SKM-1 (cell line): ENCODE data around the gene LUZP2.

Source experiments
- DNase-seq: peaks from one replicate; lab custom pipeline; 2025; ENCODE audit not compliant: unreplicated experiment; lab: John Stamatoyannopoulos, UW

LUZP2 gene

DNA sequence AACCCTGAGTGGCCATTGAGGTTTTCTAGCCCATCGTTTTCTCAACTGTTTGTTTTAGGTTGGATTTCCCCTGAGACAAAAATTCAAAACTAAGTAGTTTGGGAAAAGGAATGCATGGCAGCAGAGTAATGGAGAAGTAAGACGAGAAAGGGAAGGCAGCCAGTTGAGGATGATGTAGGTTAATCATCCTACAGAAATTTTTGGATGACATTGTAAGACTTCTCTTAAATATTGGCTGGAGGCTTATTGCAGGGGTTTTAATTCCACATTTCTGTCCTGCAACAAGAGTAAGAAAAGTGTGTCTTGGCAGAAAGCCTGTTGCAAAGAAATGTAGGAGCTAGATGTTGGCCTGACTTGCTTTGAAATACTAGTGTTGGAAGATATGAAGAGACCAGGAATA, 308.8 kb downstream of the LUZP2 start:
- DNase-seq: no peak

DNA sequence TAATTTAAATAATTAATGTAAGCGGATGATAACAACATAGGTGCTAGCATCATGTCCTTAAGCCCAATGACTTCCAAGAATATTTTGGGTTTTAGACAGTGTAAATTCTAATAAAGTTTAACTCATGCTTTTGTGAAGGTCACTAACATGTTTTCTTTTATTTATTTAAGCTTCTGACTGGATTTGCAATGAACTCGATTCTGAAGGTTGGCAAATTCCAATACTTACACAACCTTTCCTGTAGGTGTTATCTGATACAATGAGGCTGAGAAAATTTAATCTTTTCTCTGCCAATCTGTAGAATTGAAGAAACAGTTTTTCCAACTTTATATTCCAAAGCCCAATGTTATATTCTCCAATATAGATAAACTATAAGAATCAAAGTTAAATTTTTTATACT, 311.3 kb downstream of the LUZP2 start:
- no peak for DNase-seq

DNA sequence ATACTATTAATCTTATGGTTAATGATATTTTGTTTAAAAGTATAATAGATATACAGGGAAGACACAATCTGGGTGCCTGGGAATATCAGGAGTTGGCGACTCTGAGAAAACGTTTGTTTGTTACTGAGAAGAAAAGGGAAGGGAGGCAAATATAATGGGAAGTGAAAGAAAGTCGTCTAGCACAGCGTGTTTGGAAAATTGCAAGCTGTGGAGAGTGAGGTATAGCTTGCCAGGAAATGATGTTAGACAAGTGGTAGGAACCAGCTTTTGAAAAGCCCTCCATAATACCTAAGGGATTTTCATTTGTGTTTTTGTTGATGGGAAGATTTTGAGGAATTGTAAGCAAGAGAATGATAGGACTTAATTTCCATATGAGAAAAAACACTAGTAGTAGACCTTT, 322.2 kb downstream of the LUZP2 start:
- DNase-seq: no peak

DNA sequence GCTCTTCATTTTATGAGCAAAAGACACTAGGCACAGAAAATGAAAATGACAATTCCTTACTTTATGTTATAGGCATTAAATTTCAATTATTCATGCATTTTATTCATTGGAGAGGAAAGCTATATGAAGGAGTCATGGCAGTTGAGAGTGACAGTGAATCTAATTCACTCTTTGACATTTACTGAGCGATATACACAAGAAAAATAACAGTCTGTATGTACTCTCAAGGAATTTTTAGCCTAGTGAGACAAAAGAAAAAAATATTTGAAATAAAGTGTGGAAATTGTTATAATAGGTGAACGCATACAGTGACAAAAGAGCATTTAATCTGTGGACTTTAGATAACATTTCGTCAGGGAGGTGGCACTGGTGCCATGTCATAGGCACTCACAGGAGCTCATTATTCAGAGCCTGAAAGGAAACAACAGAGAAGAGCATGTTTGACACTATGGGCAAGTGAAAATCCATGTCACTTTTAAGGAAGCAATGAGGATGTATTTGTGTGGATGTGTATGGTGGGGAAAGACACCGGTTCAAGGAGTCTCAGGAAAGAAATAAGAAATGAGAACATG, 323.1 kb downstream of the LUZP2 start:
- no peak for DNase-seq

DNA sequence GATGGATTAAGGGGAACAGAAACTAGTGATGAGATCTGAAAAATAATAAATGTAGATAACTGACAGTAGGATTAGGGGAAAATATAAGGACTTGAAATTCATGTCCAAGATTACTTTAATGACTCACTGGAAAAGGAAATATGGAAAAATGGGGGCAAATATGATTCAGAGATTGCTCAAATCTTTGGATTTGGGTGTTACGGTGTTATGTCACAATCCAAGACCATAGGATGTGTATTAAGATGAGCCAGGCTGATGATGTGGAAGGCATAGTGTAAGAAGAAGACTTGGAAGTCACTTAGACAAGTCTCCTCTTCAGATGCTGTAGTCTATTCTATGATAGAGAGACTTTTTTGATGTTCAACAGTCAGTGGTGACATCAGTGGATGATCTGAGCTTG, 323.7 kb downstream of the LUZP2 start:
- no peak for DNase-seq

DNA sequence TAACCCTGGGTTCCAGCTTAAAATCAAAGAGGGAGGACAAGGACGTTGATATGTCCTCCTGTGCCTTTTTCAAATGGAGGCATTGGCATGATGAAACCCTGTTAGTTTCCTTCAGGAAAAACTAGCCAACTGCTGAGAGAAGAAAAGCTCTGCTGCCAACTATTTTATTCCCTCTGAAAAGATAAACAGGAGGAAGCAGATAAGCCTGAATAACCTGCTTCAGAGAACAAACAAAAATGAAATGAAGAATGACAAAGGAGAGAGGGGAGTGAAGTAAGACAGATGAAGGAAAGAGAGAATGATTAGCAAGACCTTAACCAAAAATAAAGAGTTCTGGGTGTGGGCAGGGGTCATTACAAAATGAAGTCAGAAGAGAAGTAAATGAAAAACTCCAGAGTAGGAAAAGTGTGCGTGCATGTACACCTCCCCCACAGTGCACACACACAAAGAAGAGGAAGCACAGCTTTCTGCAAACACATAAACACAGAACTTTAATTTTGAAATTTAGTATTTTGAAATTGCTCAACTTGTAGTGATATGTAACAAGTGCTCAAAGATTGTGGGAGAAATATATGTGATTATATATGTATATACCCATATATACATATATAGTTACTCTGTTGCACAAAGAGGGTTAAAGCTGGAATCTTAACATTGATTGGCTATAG, 332.2 kb downstream of the LUZP2 start:
- no peak for DNase-seq

DNA sequence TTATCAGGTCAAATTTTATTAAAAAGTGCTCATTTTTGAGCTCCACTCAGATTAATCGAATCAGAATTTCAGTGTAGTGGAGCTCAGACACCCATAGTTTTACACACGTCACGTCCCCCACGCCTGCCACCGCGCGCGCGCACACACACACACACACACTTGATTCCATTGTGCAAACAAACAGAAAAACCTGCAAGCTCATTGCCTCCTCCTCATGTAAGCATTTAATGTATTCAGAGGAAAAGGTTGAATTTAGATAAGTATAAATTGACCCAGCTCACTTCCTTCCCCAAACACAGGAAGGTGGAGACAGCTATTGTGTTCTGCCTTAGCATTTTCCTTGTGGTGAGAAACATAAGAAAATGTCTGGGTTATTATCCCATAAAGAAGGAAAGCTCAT, 336.7 kb downstream of the LUZP2 start:
- DNase-seq: no peak

DNA sequence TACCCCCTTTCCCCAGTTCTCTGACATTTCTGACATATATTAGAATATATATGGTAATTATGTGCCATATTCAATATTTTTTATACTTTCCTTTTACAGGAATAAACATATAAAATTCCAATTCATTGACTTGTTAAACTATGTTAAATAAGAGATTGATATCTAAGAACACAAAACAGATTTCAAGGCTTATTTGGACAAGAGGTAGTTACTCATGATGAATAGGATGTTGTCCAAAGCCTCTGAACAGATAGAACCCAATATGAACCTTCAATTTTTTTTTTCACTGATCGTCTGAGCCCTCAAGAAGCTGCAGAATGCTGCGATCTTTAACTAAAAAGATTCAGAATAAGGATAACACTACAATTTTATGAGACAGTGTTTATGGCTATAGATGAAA, 340.3 kb downstream of the LUZP2 start:
- DNase-seq: no peak

DNA sequence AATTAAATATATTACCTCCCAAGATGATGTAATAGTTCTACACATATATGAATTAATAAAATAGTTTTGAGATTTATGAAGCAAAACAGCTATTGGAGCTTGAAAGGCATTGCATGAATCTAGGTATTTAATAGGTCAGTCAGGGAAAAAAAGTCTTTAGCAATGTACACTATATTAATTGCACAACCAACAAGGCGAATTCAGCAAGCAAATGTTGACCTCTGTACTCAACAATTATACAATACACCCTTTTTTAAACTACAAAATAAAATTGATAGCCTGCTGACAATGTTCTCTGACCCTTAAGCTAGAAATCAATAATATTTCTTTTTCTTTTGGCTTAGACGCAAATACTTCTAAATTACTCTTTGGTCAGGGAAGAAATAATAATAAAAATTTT, 345.5 kb downstream of the LUZP2 start:
- no peak for DNase-seq

DNA sequence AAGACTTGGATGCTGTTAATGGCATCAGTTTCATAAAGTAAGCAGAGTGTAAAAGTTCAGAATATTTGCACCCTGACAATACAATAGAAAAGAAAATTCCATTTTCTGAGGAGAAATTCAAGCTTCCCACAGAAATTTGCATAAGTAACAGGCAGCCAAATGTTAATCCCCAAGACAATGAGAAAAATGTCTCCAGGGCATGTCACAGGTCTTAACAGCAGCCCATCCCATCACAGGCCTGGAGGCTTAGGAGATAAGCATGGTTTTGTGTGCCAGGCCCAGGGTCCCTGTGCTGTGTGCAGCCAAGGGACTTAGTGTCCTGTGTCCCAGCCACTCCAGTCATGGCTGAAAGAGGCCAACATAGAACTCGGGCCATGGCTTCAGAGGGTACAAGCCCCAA, 347.6 kb downstream of the LUZP2 start:
- DNase-seq: no peak

DNA sequence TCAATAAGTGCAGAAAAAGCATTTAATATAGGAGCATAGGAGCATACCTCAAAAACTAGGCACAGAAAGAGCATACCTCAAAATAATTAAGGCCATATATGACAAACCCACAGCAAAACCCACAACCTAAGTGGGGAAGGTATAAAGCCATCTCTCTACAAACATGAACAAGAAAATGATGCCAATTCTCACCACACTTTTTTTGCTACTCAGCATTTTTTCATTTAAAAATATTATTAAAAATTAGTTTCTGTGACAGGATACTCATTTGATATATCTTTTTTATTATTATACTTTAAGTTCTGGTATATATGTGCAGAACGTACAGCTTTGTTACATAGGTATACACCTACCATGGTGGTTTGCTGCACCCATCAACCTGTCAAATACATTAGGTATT, 352.0 kb downstream of the LUZP2 start:
- DNase-seq: no peak

DNA sequence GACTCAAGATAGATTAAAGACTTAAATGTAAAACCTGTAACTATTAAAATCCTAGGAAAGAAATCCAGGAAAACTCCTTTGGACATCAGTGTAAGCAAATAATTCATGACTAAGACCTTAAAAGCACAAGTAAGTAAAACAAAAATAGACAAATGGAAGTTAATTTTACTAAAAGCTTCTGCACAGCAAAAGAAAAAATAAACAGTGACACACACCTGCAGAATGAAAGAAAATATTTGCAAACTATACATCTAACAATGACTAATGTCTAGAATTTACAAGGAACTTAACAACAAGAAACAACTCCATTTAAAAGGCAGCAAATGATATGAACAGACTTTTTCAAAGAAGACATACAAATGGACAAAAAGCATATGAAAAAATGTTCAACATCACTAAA, 359.1 kb downstream of the LUZP2 start:
- DNase-seq: no peak

DNA sequence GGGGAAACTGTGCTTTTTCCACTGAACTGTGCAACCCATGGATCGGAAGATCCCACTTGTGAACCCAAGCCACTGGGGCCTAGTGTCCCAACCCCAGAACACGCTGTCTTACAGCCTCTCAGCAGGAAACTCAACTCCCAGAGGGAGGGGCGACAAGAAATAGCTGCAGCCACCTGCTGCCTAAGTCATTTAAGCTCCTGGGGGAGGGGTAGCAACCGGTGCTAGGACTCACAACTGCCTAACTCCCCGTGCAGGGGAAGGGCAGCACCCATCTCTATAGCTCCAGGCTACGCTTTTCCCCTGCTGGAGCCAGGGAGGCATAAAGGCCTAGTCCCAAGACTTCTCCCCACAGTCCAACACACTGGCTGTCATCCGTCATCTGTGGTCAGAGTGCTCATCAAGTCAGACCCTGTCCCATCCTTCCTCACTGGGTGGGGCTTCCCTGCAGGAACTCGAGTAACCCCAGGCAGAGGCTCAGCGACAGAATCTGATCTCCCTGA, 363.0 kb downstream of the LUZP2 start:
- no peak for DNase-seq

DNA sequence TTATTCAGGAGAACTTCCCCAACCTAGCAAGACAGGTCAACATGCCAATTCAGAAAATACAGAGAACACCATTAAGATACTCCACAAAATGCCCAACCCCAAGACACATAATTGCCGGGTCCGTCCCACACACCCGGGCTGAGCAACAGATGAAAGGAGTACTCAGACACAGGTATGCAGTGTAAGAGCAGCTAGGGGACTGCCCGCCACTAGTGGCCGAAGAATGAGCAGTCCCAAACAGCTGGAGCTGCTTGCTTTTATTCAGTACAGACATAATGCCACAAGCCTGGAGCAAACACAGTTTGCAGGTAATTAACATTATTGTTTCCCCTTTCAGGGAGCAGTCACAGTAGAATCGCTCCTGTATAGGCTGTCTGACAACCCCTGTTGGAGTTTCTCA, 364.6 kb downstream of the LUZP2 start:
- DNase-seq: no peak

DNA sequence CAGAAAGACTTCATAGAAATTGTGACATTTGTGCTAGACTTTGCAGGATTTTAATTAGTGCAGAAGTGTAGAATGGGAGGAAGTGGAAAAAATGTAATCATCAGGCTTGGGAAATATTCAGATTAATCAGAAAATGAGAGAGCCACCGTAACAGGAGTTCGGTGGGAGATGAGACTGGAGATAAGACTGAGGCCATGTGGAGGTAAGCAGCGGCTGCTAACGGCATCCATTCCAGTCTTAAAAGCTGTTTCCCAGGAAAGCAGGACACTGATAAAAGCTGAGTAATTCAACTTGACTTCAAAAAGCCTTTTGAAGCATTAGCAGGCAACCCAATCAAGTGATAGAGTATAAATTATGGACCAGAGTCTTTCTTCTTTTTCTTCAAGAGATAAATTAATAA, 369.9 kb downstream of the LUZP2 start:
- DNase-seq: no peak

DNA sequence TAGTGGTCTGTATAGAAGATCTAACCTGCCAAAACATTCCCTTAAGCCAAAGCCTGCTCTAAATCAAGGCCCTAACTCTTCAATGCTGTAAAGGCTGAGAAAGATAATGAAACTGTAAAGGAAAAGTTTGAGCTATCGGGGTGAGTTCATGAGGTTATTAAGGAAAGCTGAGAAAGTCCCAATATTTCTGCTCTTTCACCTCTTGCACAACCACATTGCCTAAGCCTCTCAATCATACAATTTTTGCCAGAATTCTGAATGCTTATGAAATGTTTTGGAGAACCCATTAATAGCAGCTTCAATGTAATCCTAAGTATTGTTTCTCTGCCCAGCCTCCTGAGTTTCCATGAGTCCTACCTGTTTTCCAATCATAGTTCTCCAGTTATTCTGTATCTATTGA, 373.2 kb downstream of the LUZP2 start:
- no peak for DNase-seq

DNA sequence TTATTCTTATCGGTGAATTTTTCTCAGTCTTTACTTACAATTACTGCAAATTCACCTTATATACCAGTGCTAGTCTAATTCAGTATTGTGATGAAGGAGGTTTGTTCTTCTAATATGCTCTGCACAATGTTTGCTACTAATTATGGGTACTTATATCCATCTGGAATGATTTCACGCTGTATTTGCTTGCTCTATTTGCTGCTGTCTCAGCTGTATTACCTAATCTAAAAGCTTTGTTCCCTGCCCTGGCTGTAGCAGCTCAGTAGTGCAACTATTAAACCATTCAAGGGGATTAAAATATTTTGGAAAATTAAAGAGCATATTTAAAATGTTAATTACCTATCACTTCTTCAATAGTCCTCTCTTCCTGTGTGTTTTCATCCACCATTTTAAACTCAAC, 375.3 kb downstream of the LUZP2 start:
- DNase-seq: no peak

DNA sequence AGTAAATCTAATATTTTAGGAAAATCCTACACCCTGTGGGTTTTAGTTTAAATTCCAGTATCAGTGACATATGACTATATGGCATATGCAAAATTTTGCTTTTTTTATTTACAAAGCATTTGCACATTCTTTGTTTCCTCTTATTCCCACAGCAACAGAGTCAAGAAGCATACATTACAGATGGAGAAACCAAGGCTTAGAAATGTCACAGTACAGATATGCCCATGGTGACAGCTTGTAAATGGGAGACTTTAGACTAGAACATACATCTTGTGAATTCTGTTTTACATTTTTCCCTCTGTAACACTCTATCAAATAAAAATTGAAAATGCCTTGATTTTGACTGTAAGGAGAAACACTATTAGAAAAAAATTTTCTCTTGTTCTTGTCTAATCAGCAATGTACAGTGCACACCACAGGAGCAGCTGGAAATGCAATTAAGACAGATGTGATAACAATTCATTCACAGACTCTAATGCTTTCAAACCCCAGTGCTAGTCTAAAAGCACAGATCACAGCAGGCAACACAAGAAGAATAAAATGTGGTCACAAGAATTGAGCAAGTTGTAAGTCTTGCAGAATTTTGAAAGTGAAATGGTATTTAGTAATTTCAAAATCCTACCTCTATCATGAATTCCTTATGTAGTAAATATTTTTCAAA, 375.9 kb downstream of the LUZP2 start:
- no peak for DNase-seq

DNA sequence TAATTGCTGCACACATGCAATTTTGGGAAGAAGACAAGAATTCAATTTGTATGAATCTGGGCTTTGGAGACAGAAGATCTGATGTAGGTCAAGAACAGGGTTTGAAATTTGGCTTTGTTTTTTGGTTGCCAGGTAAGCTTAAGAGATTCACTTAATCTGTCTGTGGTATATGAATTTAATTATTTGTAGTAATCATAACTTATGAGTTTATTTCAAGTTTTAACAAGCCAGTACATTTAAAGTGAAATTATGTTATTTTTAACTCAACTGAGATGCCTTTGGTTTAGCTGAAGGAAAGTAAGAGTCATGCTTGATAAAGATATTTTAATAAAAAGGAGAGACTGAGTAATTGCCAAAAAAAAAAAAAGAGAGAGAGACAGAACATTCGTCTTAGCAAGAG, 384.1 kb downstream of the LUZP2 start:
- no peak for DNase-seq

DNA sequence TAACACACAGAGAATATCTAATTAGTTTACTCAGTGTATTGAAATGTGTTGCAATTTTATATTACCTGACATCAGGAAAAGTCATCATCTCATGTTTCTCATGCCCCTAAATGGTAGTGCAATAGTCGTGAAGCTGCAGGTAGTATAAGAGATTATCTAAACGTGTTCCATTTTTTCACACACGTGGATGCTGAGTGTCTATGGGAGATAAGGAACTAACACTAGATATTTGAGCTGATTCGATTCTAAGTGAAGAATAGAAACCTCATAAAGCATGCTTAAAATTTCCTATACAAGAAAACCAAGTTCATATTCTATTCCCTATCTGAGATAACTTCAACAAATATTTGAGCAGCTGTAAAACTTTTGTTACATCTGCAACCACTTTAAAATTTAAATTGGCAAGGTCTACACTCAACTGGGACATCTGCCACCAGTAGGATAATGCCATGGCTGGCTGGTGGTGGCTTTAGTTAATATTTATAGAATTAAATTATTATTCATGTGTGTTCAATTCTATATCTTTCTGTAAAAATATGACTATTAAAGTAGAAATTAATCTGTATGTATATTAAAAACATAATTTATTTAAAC, 388.8 kb downstream of the LUZP2 start:
- DNase-seq: no peak

DNA sequence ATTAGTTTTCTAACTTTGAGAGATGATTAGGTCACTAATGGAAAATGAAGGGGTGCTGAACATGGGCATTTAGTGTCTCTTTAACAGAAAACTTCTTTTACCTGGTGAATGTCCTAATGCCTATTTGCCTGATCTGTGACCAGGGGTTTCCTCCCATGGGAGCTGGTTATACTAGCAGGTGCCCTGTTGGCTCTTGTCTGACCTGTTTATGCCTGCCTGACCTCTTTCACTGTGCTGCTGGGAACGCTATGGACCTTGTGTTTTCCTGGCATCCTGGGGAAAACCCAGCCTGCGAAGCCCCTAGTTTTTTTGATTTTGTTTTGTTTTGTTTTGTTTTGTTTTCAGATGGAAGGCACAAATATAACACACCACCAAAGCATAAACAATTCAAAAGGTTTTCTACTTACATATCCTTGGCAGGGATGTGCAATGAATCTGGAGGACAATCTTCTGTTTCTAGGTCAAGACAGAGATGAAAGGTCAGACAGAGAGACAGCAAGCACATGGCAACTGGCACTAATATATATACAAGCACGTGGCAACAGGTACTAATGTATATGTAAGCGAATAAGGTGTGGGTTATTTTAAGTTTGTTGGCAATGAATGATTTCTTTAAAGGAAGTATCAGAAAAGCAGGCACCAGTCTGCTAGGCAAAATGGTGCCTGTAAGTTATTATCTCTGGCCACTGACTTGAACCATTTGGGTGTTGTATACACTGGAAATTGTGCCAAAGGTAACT, 390.2 kb downstream of the LUZP2 start:
- no peak for DNase-seq

DNA sequence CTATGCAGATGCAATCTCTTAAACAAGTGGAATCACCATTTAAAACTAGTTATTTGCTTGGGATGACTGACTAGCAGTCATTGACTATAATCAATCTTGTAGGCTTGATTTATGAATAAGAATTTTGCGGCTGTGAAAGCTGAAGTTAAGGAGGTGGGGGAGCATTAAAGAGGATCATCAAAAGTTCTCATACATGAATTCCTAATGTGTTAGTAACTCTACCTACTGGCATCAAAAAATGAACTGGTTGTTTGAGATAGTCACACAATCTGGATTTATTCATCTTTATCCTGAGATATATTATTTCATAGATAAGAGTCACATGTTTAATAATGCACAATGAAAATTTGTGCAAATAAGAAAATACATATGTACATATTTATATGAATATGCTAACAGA, 393.6 kb downstream of the LUZP2 start:
- DNase-seq: no peak
